Psoas muscle (tissue), 8 donors: ENCODE results near the gene BAK1. TPM values are rescaled to one million over a fixed set of nuclear protein-coding genes. Genes with fewer than 3 reads are reported as not detected.
"Not testable (repeated sequence)": the region's sequence is repeated elsewhere in the genome, so short reads cannot be mapped to it uniquely, and the experiment has no call there.

ENCODE experiments used
- ATAC-seq, 4 donors: fragments of 200-7000 bp; cut with Tn5 transposase; one replicate each; pipeline ENCODE4 v1.9.1; 2020; ENCODE audit warnings: moderate library complexity in 3 of 4, mild to moderate bottlenecking in 2 of 4
- DNase-seq, 2 donors: peaks; one replicate each; pipeline ENCODE4 v3.0.0-alpha.2; 2020
- H3K27ac ChIP-seq: fragments of 200-600 bp; one replicate; pipeline ENCODE4 v1.8.0; 2022
- H3K27me3 ChIP-seq, 3 donors: fragments of 200-600 bp in 1 of 3; one replicate each; pipeline versions ENCODE4 v1.6.1 to v1.8.0; 2013 to 2022; ENCODE audit warnings: low read length in 2 of 3, mild to moderate bottlenecking in 2 of 3, moderate library complexity in 1 of 3; ENCODE audit not compliant: insufficient read depth in 3 of 3
- H3K36me3 ChIP-seq, 2 donors: fragments of 200-600 bp in 1 of 2; one replicate each; pipeline versions ENCODE4 v1.6.1 to v1.8.0; 2013 to 2022; ENCODE audit warnings: low read depth in 1 of 2, mild to moderate bottlenecking in 1 of 2, moderate library complexity in 1 of 2; ENCODE audit not compliant: insufficient read depth in 1 of 2
- H3K4me1 ChIP-seq: fragments of 200-600 bp; one replicate; pipeline ENCODE4 v1.8.0; 2022
- H3K4me3 ChIP-seq: fragments of 200-600 bp; one replicate; pipeline ENCODE4 v1.8.0; 2022; ENCODE audit warnings: mild to moderate bottlenecking
- H3K9me3 ChIP-seq: fragments of 200-600 bp; one replicate; pipeline ENCODE4 v1.8.0; 2022
- CTCF ChIP-seq: fragments of 200-600 bp; IDR thresholded peaks from one replicate; pipeline ENCODE4 v1.8.0; 2022; ENCODE audit warnings: antibody characterized with exemption
- WGBS, 3 donors: extraction: QIAGEN DNeasy Blood & Tissue Kit; methylation state at CpG; one replicate each; pipeline versions ENCODE4 v1.1.6 to v1.1.7; 2013; 5-methylcytosine and 5-hydroxymethylcytosine counted together
- intact Hi-C, 2 donors: fragments of 100-400 bp; cut with DNase I; formaldehyde crosslinking; loops; one replicate each; pipeline versions ENCODE4 v1.11.0 to v1.14.2; 2022
- polyA plus RNA-seq, 3 donors: library from polyadenylated mRNA; stranded (reverse); fragments of 200-250 nt; gene quantifications; one replicate each; pipeline ENCODE4 v1.2.3, GENCODE V29; 2013
- total RNA-seq, 4 donors: library from RNA; stranded (reverse); fragmentation: NEBNext Ultra II Directional in 2 of 4; extraction: Animal tissue kit (Norgen Biotek cat#: 25700) in 2 of 4; gene quantifications; one replicate each; pipeline versions ENCODE4 v1.2.1 to v1.2.4, GENCODE V29; 2021 to 2023
- donor health status: healthy with polysubstance abuse.
- donor health status: DM: no; HTN: no; CAD: no; lungs with moderate emphysema.
- donor health status: Bipolar disorder and iron deficiency.
- donor health status: healthy.
- donor health status: DM: yes; HTN: yes; CAD: no.
- donor health status: DM: no; HTN: no; CAD: no.
- donor health status: DM: no; HTN: no; CAD: no.
- donor health status: DM: yes; HTN: yes; CAD: no.

BAK1 gene
- total and polyA plus RNA-seq, 7 donors, result 10.3 to 55.9 (median 19.8) TPM

GRCh38 chr6:33597551-33598322 is 17.7 kb upstream of the BAK1 start:
- H3K36me3 ChIP-seq, result no peaks in the 10 kb centered on the region
- no peak overlapping the region for H3K27ac ChIP-seq
- peaks cover 3% of the 10 kb centered on the region for H3K4me1 ChIP-seq
- ATAC-seq (peak in 2 of 4 donors; percentile 18 to 20), DNase-seq (no peak)
- no peak overlapping the region for H3K4me3 ChIP-seq
- H3K27me3 ChIP-seq, result no peaks in the 10 kb centered on the region
- no peak for TF ChIP-seq CTCF
- WGBS, 3 donors, result 39 to 84% (median 81%) methylated on average over 3 to 4 of the region's 4 CpGs
- H3K9me3 ChIP-seq, result no peaks in the 10 kb centered on the region
- intact Hi-C loops, result no loop called here

GRCh38 chr6:33596894-33597293 is 16.8 kb upstream of the BAK1 start:
- H3K4me1 ChIP-seq, intact Hi-C loops, H3K9me3 ChIP-seq, H3K4me3 ChIP-seq, H3K27ac ChIP-seq, H3K27me3 ChIP-seq, DNase-seq, ATAC-seq, H3K36me3 ChIP-seq: not testable (repeated sequence)
- 82 to 94% (median 84%) methylated on average over 3 to 5 of the region's 5 CpGs for WGBS, 3 donors

GRCh38 chr6:33595001-33595846 is 15.1 kb upstream of the BAK1 start:
- TF ChIP-seq CTCF, result no peak
- ATAC-seq (no peak), DNase-seq (no peak)
- peaks cover 12% of the 10 kb centered on the region for H3K4me1 ChIP-seq
- no peaks in the 10 kb centered on the region for H3K9me3 ChIP-seq
- H3K36me3 ChIP-seq, result no peaks in the 10 kb centered on the region
- H3K4me3 ChIP-seq, result no peak overlapping the region
- WGBS, 3 donors, result 91 to 94% (median 92%) methylated on average over 18 of the region's 18 CpGs
- intact Hi-C loops, result no loop called here
- no peak overlapping the region for H3K27ac ChIP-seq
- no peaks in the 10 kb centered on the region for H3K27me3 ChIP-seq

- intact Hi-C loops, result no loop called here
- Histone ChIP-seq H3K4me1 (peaks cover 28% of the 10 kb centered on the region), H3K27me3 (no peaks in the 10 kb centered on the region), H3K9me3 (no peaks in the 10 kb centered on the region), H3K27ac (no peak overlapping the region), H3K36me3 (no peaks in the 10 kb centered on the region), H3K4me3 (no peak overlapping the region)
- WGBS, 3 donors, result 50 to 67% (median 65%) methylated on average over 4 of the region's 4 CpGs
- ATAC-seq (no peak), DNase-seq (no peak)
- no peak for TF ChIP-seq CTCF
These were observed 13.3 kb upstream of the BAK1 start for GRCh38 chr6:33593414-33593727.

GRCh38 chr6:33592595-33593413 is 12.7 kb upstream of the BAK1 start:
- TF ChIP-seq CTCF, result no peak
- DNase-seq, result no peak
- no peaks in the 10 kb centered on the region for H3K9me3 ChIP-seq
- ATAC-seq, result no peak
- no peaks in the 10 kb centered on the region for H3K27me3 ChIP-seq
- 56 to 66% (median 60%) methylated on average over 46 to 57 of the region's 57 CpGs for WGBS, 3 donors
- no peak overlapping the region for H3K27ac ChIP-seq
- no peak overlapping the region for H3K4me3 ChIP-seq
- H3K4me1 ChIP-seq, result peaks cover 28% of the 10 kb centered on the region
- intact Hi-C loops, result no loop called here
- H3K36me3 ChIP-seq, result no peaks in the 10 kb centered on the region
